Anterior cingulate cortex (tissue), 58 donors: ENCODE measurements around the gene B3GNT3.

Source experiments
- DNase-seq, 58 donors: peaks; one replicate each; lab custom pipeline; 2025; lab: John Stamatoyannopoulos, UW

B3GNT3 gene

DNA sequence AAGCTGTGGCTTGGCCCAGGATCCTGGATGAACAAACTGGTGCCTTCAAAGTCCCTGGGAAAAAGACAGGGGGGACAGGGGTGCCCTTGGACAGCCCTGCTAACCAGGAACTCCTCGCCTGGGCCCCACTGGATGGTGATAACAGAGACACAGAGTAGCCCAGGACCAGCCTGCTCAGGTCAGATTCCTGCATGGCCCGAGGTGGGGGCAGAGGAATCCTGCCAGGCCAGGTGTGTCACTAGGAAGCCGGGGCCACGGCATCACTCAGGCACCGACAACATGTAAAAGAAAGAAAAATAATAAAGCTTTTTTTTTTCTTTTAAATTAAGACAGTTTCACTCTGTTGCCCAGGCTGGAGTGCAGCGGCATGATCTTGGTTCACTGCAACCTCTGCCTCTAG lies 59.1 kb downstream of the B3GNT3 start:
- DNase-seq, result no peak

DNA sequence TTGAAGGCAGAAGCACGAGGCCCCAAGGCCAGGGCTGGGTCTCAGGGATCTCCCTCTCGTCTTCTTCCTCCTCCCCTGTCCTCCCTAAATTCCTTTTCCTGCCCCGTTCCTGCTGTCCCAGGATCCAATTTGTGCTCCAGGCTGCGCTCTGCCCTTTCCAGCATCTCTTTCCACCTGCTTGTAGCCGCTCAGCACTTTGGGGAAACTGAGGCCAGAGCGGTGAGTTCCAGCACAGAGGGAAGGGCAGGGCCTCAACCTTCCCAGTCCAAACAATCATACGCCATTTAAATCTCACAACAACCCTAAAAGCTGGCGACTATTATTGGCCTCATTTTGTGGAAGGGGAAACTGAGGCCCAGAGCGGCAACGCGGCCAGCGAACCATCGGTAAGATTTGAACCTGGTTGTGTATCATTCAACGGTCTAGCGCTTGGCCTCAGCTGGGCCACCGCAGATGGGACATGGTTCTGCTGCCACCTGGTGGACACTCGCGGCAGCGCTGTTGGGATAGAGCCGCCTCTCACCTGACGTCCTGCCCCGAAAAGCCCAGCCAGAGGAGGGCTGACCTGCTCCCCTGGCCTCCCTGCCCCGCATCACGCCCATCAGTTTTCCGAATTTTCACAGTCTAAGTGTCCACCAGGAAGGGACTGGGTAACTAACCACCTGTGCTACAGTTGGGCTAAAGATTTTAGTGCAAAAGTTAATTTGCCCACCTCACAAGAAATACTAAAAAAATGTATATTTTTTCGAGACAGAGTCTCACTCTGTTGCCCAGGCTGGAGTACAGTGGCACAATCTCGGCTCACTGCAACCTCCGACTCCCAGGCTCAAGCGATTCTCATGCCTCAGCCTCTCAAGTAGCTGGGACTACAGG lies 60.6 kb downstream of the B3GNT3 start:
- peak in 54 of 58 donors; percentile 19 to 91 (median 62) for DNase-seq

DNA sequence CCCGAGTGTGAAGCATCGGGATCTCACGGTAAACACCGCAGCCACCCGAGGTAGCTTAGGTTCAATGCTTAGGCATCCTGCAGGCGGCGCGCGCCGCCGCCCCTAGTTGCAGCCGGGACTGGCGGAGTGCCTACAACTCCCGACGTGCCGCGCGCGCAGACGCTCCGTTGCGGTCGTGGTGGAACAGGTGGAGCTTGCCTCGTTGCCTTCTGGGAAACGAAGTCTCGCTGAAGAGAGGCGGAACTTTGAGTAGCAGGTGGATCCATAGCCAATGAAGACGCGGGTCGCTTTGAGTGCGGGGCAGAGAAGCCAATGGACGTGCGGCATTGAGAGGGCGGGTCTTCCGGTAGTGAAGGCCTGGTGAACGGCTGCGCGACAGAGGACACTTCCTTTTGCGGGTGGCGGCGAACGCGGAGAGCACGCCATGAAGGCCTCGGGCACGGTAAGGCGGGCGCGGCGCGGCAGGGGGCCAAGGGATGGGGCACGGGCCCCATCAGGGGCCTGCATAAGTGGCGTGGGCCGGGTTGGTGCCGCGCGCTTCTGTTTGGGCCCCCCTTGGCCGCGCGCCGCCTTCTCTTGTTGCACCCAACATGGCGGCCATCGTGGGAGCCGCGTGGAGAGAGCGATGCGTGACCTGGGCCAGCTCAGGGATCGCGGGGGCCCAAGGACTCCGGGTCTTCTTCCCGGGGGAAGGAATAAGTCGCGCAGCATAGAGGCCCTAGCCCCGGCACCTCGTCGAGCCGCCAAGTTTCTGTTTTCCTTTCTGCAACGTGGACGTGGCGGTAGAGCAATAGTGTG lies 64.8 kb downstream of the B3GNT3 start, which contains the start of gene RPL18A:
Gene RPL18A (plus strand): TSS at position 378 of the 798 bp plus-strand sequence. CDS start 47 bp downstream, at position 425.
- peak; percentile 89 to 100 (median 99) for DNase-seq

DNA sequence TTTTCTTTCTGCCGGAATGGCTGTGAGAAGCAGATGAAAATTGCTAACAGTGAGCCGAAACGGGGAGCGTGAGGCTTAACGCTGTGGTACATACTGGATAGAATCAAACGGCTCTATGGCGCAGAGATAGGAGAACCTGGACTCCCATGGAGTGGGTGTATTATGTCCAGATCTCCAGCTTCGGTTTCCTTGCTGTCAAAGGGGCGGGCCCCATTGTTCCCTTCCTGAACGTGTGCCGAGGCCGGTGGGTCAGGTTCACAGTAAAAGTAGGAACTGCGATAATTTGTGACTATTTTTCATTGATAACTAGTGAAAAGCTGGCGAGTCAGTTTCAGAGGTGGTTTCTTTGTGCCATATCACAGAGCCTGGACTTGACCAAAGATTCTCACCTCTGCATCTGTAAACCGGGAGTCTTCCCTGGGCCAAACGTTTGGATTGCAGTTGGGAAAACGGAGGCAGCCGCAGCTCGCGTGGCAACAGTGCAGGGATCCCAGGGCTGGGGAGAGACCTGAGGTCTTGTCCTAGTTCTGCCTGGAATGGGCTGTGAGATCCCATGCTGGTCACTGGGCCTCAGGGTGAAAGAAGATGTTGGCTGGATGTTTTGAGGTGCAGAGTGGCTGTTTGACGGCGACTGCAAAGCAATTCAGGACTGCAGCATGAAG lies 65.5 kb downstream of the B3GNT3 start:
- DNase-seq, result no peak

DNA sequence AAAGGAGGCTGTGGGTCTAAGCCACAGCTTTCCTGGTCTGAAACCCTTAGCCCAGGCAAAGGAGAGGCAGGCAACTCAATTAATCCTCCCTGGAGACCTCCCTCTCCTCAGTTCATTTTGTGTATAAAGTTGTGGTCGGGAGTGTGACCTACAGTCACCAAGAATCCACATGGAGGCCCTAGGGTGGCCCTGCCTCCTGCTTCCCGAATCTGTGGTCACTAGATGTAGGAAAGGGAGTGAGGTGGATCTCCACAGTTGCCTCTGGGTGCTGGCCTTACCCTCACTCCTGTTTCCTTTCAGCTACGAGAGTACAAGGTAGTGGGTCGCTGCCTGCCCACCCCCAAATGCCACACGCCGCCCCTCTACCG lies 66.0 kb downstream of the B3GNT3 start:
- DNase-seq, result no peak

DNA sequence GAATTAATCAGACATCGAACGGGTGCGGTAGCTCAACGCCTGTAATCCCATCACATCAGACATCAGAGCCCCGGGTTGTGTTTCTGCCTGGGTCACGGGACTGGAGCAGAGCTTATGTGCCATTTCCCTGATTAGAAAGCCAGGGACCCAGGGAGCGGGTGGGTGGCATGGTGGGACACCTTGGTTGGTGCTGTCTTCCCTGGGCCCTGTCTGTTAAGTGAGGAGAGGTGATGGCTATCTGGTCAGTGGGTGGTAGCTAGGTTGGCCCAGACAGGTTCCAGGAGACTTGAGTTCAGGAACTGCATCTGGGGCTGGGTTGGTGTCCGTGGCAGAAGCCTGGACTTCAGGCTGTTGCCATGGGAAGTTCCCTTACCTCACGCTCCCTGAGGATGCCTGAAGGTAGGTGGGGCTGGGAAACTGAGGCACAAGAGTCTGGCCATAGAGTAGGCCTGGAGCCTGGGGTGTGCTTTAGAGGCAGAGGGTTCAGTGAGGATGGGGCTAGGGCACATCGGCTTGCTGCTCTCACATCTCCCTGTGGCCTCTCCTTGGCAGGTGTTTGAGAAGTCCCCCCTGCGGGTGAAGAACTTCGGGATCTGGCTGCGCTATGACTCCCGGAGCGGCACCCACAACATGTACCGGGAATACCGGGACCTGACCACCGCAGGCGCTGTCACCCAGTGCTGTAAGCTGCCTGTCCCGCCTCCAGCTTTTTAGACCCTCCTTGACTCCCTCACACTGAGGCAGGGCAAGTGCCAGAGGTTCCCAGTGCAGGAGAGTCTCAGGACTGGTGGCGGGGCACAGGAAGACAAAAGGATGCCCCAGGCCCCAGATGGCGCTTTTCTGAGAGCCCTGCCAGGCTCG lies 66.8 kb downstream of the B3GNT3 start:
- DNase-seq, result no peak

DNA sequence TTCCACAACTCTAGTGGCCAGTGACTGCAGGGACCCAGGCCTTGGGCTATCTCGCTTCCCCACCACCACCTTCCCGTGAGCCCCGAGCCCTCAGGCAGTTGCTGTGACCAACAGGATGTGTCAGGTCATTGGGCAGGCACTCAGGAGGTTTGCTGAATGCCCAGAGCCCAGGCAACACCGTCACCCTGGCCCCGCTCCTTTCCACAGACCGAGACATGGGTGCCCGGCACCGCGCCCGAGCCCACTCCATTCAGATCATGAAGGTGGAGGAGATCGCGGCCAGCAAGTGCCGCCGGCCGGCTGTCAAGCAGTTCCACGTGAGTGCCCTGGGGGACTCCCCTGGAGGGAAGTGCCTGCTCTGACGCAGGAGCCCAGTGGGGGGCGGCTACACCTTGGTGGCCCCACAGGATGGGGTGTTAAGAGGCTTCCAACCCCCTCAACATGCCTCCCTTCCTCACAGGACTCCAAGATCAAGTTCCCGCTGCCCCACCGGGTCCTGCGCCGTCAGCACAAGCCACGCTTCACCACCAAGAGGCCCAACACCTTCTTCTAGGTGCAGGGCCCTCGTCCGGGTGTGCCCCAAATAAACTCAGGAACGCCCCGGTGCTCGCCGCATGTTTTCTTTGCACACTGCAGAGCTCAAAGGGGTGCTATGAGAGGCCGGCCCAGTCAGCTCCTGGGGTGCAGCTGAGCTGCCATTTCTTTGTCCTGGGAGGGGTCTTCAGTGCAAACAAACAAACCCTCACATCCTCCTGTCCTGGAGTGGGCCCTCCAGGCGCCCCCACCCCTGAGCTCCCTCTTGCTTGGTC lies 68.0 kb downstream of the B3GNT3 start:
- no peak for DNase-seq
